Cardiac muscle cell (in vitro differentiated cells and primary cell): ENCODE measurements around the gene IER2. TPM values are rescaled to one million over a fixed set of nuclear protein-coding genes. Genes with fewer than 3 reads are reported as not detected.
A peak's percentile ranks its signal among the peaks of the same experiment; 100 is the strongest.

Experiments used
- DNase-seq, 2 donors: peaks; one replicate each; pipeline versions ENCODE4 v3.0.0 to v3.0.0-alpha.2; 2010 to 2017; ENCODE audit warnings: low read depth in 1 of 2, low spot score in 1 of 2
- H3K27ac ChIP-seq: fragments of 200-600 bp; sonication (generic); 2 replicates; pipeline ENCODE4 v1.5.1; 2016
- H3K27me3 ChIP-seq: fragments of 200-600 bp; sonication (generic); 2 replicates; pipeline ENCODE4 v1.6.0; 2016; ENCODE audit warnings: control low read depth
- H3K36me3 ChIP-seq: fragments of 200-600 bp; sonication (generic); 2 replicates; pipeline ENCODE4 v1.5.1; 2016; ENCODE audit warnings: control low read depth
- H3K4me1 ChIP-seq: fragments of 200-600 bp; sonication (generic); 2 replicates; pipeline ENCODE4 v1.8.1; 2017; ENCODE audit warnings: low read depth, mild to moderate bottlenecking, mixed run types
- H3K4me3 ChIP-seq: fragments of 200-600 bp; sonication (generic); 2 replicates; pipeline ENCODE4 v1.5.1; 2016; ENCODE audit warnings: mild to moderate bottlenecking
- H3K9me3 ChIP-seq: fragments of 200-600 bp; sonication (generic); 2 replicates; pipeline ENCODE4 v1.5.1; 2017; ENCODE audit warnings: low read depth, mild to moderate bottlenecking, control low read depth
- CTCF ChIP-seq: IDR thresholded peaks from 2 replicates; pipeline ENCODE4 v1.5.1; 2012; ENCODE audit warnings: low read depth, mild to moderate bottlenecking, low read length
- polyA plus RNA-seq: library from polyadenylated mRNA; unstranded; fragments of >200 nt; fragmentation: Nextera tagmentation; extraction: Ambion mirVana; gene quantifications from 2 replicates; pipeline ENCODE4 v1.2.1, GENCODE V29; 2016
- total RNA-seq: library from RNA; depleted of rRNA; stranded (reverse); fragments of >200 nt; gene quantifications from 2 replicates; pipeline ENCODE4 v1.2.3, GENCODE V29; 2016

The IER2 gene
- total and polyA plus RNA-seq, 2 experiments from 2014 or later: 77.6 to 110 TPM

DNA sequence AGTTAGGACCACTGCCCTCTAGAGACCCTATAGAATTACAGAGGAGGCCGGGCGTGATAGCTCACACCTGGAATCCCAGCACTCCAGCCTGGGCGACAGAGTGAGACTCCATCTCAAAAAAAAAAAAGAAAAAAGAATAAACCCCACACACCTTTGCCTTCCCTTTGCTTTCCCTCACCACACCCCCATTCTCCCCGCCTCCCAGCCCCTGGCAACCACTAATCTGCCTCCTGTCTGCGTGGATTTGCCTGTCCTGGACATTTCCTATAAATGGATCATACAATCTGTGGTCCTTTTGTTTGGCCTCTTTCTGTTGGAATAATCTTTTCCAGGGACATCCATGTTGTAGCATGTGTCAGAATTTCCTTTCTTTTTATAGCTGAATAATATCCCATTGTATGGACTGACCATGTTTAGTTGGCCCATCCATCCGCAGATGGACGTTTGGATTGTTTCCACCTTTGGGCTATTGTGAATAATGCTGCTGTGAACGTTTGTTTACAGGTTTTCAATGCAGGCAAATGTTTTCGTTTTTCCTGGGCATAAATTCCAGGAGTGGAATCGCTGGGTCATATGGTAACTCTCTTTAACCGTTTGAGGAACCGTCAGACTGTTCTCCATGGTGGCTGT is 16.9 kb upstream of the IER2 start:
- TF ChIP-seq CTCF: no peak
- Histone ChIP-seq H3K4me3 (no peak overlapping the region), H3K27ac (peak overlapping the region; percentile 43), H3K9me3 (no peaks in the 10 kb centered on the region), H3K27me3 (no peaks in the 10 kb centered on the region), H3K36me3 (peaks cover 22% of the 10 kb centered on the region), H3K4me1 (no peaks in the 10 kb centered on the region)
- no peak for DNase-seq

DNA sequence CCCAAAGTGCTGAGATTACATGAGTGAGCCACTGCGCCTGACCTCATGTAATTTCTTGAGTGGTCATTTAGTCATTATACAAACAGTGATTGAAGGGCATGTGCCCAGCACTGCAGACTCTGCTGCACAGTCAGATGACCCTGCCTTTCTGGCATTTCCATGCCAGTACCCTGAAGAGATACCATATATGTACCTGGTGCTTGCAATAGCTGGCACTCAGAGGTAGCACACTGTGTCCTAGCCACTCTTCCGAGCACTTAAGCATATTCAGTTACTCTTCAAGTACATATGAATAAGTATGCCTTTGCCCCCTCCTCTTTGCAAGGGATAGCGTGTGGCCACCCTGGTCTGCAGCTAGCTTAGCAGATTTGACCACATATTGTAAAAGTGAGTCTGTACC is 15.6 kb upstream of the IER2 start:
- TF ChIP-seq CTCF: no peak
- no peak overlapping the region for H3K4me3 ChIP-seq
- H3K27me3 ChIP-seq: no peaks in the 10 kb centered on the region
- no peak for DNase-seq
- H3K27ac ChIP-seq: no peak overlapping the region
- no peaks in the 10 kb centered on the region for H3K9me3 ChIP-seq
- peaks cover 26% of the 10 kb centered on the region for H3K36me3 ChIP-seq
- H3K4me1 ChIP-seq: no peaks in the 10 kb centered on the region

DNA sequence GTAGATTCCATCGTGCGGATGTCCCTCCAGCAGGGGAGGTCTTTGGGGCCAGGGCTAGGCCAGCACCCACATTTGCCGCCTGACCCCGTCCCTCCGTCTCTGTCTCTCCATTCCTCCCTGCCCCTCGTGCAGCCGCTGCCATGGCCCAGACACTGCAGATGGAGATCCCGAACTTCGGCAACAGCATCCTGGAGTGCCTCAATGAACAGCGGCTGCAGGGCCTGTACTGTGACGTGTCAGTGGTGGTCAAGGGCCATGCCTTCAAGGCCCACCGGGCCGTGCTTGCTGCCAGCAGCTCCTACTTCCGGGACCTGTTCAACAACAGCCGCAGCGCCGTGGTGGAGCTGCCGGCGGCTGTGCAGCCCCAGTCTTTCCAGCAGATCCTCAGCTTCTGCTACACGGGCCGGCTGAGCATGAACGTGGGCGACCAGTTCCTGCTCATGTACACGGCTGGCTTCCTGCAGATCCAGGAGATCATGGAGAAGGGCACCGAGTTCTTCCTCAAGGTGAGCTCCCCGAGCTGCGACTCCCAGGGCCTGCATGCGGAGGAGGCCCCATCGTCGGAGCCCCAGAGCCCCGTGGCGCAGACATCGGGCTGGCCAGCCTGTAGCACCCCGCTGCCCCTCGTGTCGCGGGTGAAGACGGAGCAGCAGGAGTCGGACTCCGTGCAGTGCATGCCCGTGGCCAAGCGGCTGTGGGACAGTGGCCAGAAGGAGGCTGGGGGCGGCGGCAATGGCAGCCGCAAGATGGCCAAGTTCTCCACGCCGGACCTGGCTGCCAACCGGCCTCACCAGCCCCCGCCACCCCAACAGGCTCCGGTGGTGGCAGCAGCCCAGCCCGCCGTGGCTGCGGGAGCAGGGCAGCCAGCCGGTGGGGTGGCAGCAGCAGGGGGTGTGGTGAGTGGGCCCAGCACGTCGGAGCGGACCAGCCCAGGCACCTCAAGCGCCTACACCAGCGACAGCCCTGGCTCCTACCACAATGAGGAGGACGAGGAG is 14.8 kb upstream of the IER2 start:
- no peak for DNase-seq
- Histone ChIP-seq H3K27ac (no peak overlapping the region), H3K4me1 (no peaks in the 10 kb centered on the region), H3K36me3 (peaks cover 26% of the 10 kb centered on the region), H3K27me3 (no peaks in the 10 kb centered on the region), H3K9me3 (no peaks in the 10 kb centered on the region), H3K4me3 (no peak overlapping the region)
- TF ChIP-seq CTCF: no peak

- Histone ChIP-seq H3K4me3 (no peak overlapping the region), H3K27me3 (no peaks in the 10 kb centered on the region), H3K36me3 (peaks cover 26% of the 10 kb centered on the region), H3K27ac (no peak overlapping the region), H3K9me3 (no peaks in the 10 kb centered on the region), H3K4me1 (no peaks in the 10 kb centered on the region)
- TF ChIP-seq CTCF: no peak
- no peak for DNase-seq
Measured at GRCh38 chr19:13137290-13137794, 12.9 kb upstream of the IER2 start.

GRCh38 chr19:13138171-13138915 is 11.9 kb upstream of the IER2 start:
- Histone ChIP-seq H3K36me3 (peaks cover 26% of the 10 kb centered on the region), H3K4me1 (no peaks in the 10 kb centered on the region), H3K4me3 (no peak overlapping the region), H3K27me3 (no peaks in the 10 kb centered on the region), H3K27ac (no peak overlapping the region), H3K9me3 (no peaks in the 10 kb centered on the region)
- DNase-seq: no peak
- no peak for TF ChIP-seq CTCF
